GM19324 (cell line): ENCODE results near the gene CD46.

Experiments
- ATAC-seq: cut with Tn5 transposase; IDR thresholded peaks from one replicate; pipeline ENCODE4 v1.9.1; 2021; ENCODE audit warnings: mild to moderate bottlenecking, moderate library complexity; ENCODE audit not compliant: unreplicated experiment, low FRiP score

Gene CD46

GRCh38 chr1:207793327-207793726 is 41.5 kb downstream of the CD46 start:
- no peak for ATAC-seq

GRCh38 chr1:207794861-207795260 is 43.0 kb downstream of the CD46 start:
- ATAC-seq = no peak

GRCh38 chr1:207797229-207797973 is 45.5 kb downstream of the CD46 start:
- peak; percentile 48 for ATAC-seq

GRCh38 chr1:207798847-207799246 is 47.0 kb downstream of the CD46 start:
- ATAC-seq = no peak

- no peak for ATAC-seq
Observed at GRCh38 chr1:207799989-207800648, 48.3 kb downstream of the CD46 start.

- no peak for ATAC-seq
Observed at GRCh38 chr1:207801819-207802218, 50.0 kb downstream of the CD46 start.

GRCh38 chr1:207803678-207804077 is 51.8 kb downstream of the CD46 start:
- no peak for ATAC-seq

- ATAC-seq = no peak
Observed at GRCh38 chr1:207804721-207805468, 53.0 kb downstream of the CD46 start.

GRCh38 chr1:207805841-207806421 is 54.1 kb downstream of the CD46 start:
- ATAC-seq = no peak

- ATAC-seq = no peak
Observed at GRCh38 chr1:207806531-207807325, 54.9 kb downstream of the CD46 start.

GRCh38 chr1:207807326-207807689 is 55.5 kb downstream of the CD46 start:
- no peak for ATAC-seq

GRCh38 chr1:207807690-207808321 is 56.0 kb downstream of the CD46 start:
- no peak for ATAC-seq

- ATAC-seq = no peak
Observed at GRCh38 chr1:207808322-207808705, 56.5 kb downstream of the CD46 start.

GRCh38 chr1:207808911-207809555 is 57.2 kb downstream of the CD46 start:
- ATAC-seq = no peak

- no peak for ATAC-seq
Observed at GRCh38 chr1:207810173-207810572, 58.3 kb downstream of the CD46 start.

- no peak for ATAC-seq
Observed at GRCh38 chr1:207810606-207811295, 58.9 kb downstream of the CD46 start.

GRCh38 chr1:207811319-207811718 is 59.5 kb downstream of the CD46 start:
- ATAC-seq = no peak

- no peak for ATAC-seq
Observed at GRCh38 chr1:207811920-207812720, 60.3 kb downstream of the CD46 start.
